ENCODE data around the gene CACNA1B.

Gene CACNA1B

DNA sequence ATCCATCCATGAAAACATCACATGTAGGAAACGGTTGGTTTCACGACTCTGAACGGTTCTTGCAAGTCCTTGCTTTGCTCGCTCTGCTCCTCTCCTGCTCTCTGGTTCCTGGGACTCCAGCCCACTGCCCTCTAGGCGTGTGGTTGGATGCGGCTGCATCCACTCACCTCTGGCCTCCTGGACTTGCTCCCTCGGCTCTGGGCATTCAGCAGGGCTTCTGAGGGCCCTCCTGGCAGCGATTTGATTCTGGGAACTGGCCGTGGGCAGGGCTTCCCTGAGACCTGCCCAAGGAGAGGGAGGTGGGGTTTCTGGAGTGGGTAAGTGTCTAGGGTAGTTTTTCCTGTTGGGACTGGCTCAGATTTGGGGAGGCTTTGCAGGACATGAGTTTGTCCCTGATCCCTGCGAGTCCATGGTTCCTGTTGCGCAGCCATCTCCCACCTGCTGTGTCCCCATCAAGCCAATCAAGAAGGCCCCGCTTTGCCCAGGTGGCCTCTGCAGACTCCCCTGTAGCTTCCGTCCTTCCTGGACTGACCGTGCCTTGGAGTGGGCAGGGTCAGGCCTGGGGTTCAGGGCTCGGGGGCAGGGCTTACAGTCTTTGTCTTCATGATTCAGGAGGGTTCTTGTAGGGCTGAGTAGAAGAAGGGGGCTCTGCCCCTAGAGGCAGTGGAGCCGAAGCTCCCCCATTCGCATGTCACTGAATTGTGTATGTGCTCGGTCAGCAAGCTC, 192.3 kb downstream of the CACNA1B start:
- H3K4me3 ChIP-seq (ENCODE audit: low read length), result no peak overlapping the region
- H3K4me1 ChIP-seq (ENCODE audit: low read length), result no peaks in the 10 kb centered on the region
- H4K20me1 ChIP-seq (ENCODE audit: insufficient read depth, low read length), result no peaks in the 10 kb centered on the region
- no peak for DNase-seq
- peaks cover 94% of the 10 kb centered on the region for H3K27me3 ChIP-seq (replicated peaks; ENCODE audit: insufficient read depth, low read length)
- no peaks in the 10 kb centered on the region for H3K79me2 ChIP-seq (ENCODE audit: low read length)
- H3K27ac ChIP-seq (ENCODE audit: low read length), result no peak overlapping the region
- no peak overlapping the region for H3K9ac ChIP-seq (ENCODE audit: low read length)
- no peak overlapping the region for H3K4me2 ChIP-seq (ENCODE audit: low read depth, low read length)
- H3F3A ChIP-seq (ENCODE audit: insufficient read depth, low read length), result no peaks in the 10 kb centered on the region
- no peak for TF ChIP-seq EZH2phosphoT487 (IDR thresholded peaks at IDR 0.05; ENCODE audit: low read length)
- no peak for TF ChIP-seq EZH2 (optimal IDR thresholded peaks at IDR 0.05; ENCODE audit: low read depth, low read length)
- TF ChIP-seq, protein P1, sequence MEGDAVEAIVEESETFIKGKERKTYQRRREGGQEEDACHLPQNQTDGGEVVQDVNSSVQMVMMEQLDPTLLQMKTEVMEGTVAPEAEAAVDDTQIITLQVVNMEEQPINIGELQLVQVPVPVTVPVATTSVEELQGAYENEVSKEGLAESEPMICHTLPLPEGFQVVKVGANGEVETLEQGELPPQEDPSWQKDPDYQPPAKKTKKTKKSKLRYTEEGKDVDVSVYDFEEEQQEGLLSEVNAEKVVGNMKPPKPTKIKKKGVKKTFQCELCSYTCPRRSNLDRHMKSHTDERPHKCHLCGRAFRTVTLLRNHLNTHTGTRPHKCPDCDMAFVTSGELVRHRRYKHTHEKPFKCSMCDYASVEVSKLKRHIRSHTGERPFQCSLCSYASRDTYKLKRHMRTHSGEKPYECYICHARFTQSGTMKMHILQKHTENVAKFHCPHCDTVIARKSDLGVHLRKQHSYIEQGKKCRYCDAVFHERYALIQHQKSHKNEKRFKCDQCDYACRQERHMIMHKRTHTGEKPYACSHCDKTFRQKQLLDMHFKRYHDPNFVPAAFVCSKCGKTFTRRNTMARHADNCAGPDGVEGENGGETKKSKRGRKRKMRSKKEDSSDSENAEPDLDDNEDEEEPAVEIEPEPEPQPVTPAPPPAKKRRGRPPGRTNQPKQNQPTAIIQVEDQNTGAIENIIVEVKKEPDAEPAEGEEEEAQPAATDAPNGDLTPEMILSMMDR (IDR thresholded peaks at IDR 0.05; ENCODE audit: low read length), result no peak
- H3K36me3 ChIP-seq (replicated peaks; ENCODE audit: insufficient read depth, low read length), result no peaks in the 10 kb centered on the region
- no peaks in the 10 kb centered on the region for H3K9me3 ChIP-seq (replicated peaks; ENCODE audit: insufficient read depth, low read length)
- no peaks in the 10 kb centered on the region for H3K9me2 ChIP-seq (replicated peaks; ENCODE audit: insufficient read depth, low read length)
- no peak overlapping the region for H2AFZ ChIP-seq (ENCODE audit: low read length)

DNA sequence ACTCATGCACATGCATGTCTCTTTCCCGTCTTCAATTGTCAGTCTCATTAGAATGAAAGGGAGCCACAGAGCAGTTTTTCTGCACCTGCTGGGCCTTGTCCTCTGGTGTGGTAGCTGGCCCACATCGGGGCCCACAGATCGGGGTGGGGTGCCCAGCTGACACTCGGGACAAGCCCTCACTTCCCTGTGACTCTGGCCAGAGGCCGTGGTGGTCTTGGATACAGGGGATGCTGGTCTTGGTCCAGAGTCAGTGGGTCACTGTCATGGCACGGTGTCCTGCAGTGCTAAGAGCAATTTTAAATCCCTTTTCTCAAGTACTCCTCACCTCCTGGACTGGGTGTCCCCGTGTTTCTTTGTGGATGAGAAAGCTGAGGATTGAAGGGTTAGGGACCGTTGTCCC, 193.2 kb downstream of the CACNA1B start:
- Histone ChIP-seq H3K27ac (ENCODE audit: low read length) (no peak overlapping the region), H3K4me3 (ENCODE audit: low read length) (no peak overlapping the region), H3K4me1 (ENCODE audit: low read length) (no peaks in the 10 kb centered on the region), H3K36me3 (replicated peaks; ENCODE audit: insufficient read depth, low read length) (no peaks in the 10 kb centered on the region), H3F3A (ENCODE audit: insufficient read depth, low read length) (no peaks in the 10 kb centered on the region), H3K4me2 (ENCODE audit: low read depth, low read length) (no peak overlapping the region), H2AFZ (ENCODE audit: low read length) (no peak overlapping the region), H4K20me1 (ENCODE audit: insufficient read depth, low read length) (no peaks in the 10 kb centered on the region), H3K9ac (ENCODE audit: low read length) (no peak overlapping the region), H3K79me2 (ENCODE audit: low read length) (no peaks in the 10 kb centered on the region), H3K9me3 (replicated peaks; ENCODE audit: insufficient read depth, low read length) (no peaks in the 10 kb centered on the region), H3K27me3 (replicated peaks; ENCODE audit: insufficient read depth, low read length) (peaks cover 94% of the 10 kb centered on the region), H3K9me2 (replicated peaks; ENCODE audit: insufficient read depth, low read length) (no peaks in the 10 kb centered on the region)
- TF ChIP-seq, protein P1 (IDR thresholded peaks at IDR 0.05; ENCODE audit: low read length), result no peak
- TF ChIP-seq EZH2phosphoT487 (IDR thresholded peaks at IDR 0.05; ENCODE audit: low read length) (no peak), EZH2 (optimal IDR thresholded peaks at IDR 0.05; ENCODE audit: low read depth, low read length) (no peak)
- DNase-seq, result no peak

DNA sequence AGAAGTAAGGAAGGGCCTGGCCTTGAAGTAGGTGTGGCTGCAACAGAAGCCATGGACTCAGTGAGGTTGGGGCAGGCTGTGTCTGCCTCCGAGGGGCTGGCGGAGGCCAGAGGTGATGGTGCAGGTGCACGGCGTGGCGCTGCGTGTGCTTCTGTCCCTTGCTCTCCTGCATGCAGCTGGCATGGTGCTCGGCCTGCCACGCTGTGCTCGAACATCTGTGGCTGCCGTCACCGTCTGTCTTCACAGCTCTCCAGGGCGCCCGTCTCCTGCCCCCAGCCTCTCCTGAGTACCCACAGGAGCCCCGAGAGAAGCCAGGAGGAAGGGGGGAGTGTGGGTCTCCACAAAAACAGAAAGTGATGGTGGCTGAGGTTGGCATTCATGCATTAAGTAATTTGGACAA, 193.7 kb downstream of the CACNA1B start:
- Histone ChIP-seq H3K4me2 (ENCODE audit: low read depth, low read length) (no peak overlapping the region), H3K4me3 (ENCODE audit: low read length) (no peak overlapping the region), H4K20me1 (ENCODE audit: insufficient read depth, low read length) (no peaks in the 10 kb centered on the region), H2AFZ (ENCODE audit: low read length) (no peak overlapping the region), H3K27me3 (replicated peaks; ENCODE audit: insufficient read depth, low read length) (peaks cover 94% of the 10 kb centered on the region), H3K9me2 (replicated peaks; ENCODE audit: insufficient read depth, low read length) (no peaks in the 10 kb centered on the region), H3K9ac (ENCODE audit: low read length) (no peak overlapping the region), H3K4me1 (ENCODE audit: low read length) (no peaks in the 10 kb centered on the region), H3K36me3 (replicated peaks; ENCODE audit: insufficient read depth, low read length) (no peaks in the 10 kb centered on the region), H3K27ac (ENCODE audit: low read length) (no peak overlapping the region), H3K9me3 (replicated peaks; ENCODE audit: insufficient read depth, low read length) (no peaks in the 10 kb centered on the region), H3K79me2 (ENCODE audit: low read length) (no peaks in the 10 kb centered on the region), H3F3A (ENCODE audit: insufficient read depth, low read length) (no peaks in the 10 kb centered on the region)
- DNase-seq, result no peak
- no peak for TF ChIP-seq EZH2 (optimal IDR thresholded peaks at IDR 0.05; ENCODE audit: low read depth, low read length)
- no peak for TF ChIP-seq EZH2phosphoT487 (IDR thresholded peaks at IDR 0.05; ENCODE audit: low read length)
- TF ChIP-seq, protein P1 (IDR thresholded peaks at IDR 0.05; ENCODE audit: low read length), result no peak
